IMR-90 (cell line): ENCODE data around the gene LRPAP1.
"Not testable (repeated sequence)": the region's sequence is repeated elsewhere in the genome, so short reads cannot be mapped to it uniquely, and the experiment has no call there.

Experiments
- BHLHE40 ChIP-seq: fragments of 150-350 bp; IDR thresholded peaks from 2 replicates; pipeline ENCODE4 v1.6.1; 2016; ENCODE audit warnings: mild to moderate bottlenecking, low read depth, low read length
- CTCF ChIP-seq: conservative IDR thresholded peaks from 2 replicates; pipeline ENCODE4 v1.5.1; 2012; ENCODE audit warnings: mild to moderate bottlenecking, low read depth, low read length, improper control_type of control experiment
- ELK1 ChIP-seq: fragments of 150-350 bp; IDR thresholded peaks from 2 replicates; pipeline ENCODE4 v1.6.1; 2016; ENCODE audit warnings: low read depth, mild to moderate bottlenecking, low read length, moderate library complexity, borderline replicate concordance
- FOS ChIP-seq: fragments of 150-350 bp; IDR thresholded peaks from 2 replicates; pipeline ENCODE4 v1.6.1; 2016; ENCODE audit warnings: low read depth, low read length
- MAZ ChIP-seq: IDR thresholded peaks from 2 replicates; pipeline ENCODE4 v1.6.1; 2012; ENCODE audit warnings: low read depth, mild to moderate bottlenecking, low read length, improper control_type of control experiment, moderate library complexity, borderline replicate concordance
- MXI1 ChIP-seq: IDR thresholded peaks from 2 replicates; pipeline ENCODE4 v1.6.1; 2012; ENCODE audit warnings: low read depth, mild to moderate bottlenecking, low read length, moderate library complexity, borderline replicate concordance
- POLR2A ChIP-seq: IDR thresholded peaks from 2 replicates; pipeline ENCODE4 v1.6.1; 2012; ENCODE audit warnings: mild to moderate bottlenecking, low read depth, low read length
- RAD21 ChIP-seq: IDR thresholded peaks from 2 replicates; pipeline ENCODE4 v1.6.1; 2012; ENCODE audit warnings: low read length, improper control_type of control experiment
- RCOR1 ChIP-seq: IDR thresholded peaks from 2 replicates; pipeline ENCODE4 v1.6.1; 2012; ENCODE audit warnings: mild to moderate bottlenecking, low read length, improper control_type of control experiment; ENCODE audit not compliant: insufficient replicate concordance
- RFX5 ChIP-seq: IDR thresholded peaks from 2 replicates; pipeline ENCODE4 v1.8.0; 2012; ENCODE audit warnings: low read depth, mild to moderate bottlenecking, low read length, moderate library complexity

DNA sequence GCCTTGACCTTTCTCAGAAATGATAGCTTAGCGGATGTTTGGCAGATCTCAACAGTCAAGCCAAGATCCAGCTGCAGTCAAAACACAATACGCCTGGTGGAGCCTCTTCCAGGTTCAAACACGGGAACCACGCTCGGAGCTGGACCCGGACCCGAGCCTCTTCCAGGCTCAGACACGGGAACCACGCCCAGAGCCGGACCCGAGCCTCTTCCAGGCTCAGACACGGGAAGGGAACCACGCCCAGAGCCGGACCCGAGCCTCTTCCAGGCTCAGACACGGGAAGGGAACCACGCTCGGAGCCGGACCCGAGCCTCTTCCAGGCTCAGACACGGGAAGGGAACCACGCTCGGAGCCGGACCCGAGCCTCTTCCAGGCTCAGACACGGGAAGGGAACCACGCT is 20.6 kb downstream of the LRPAP1 start:
- not testable (repeated sequence) for TF ChIP-seq POLR2A, RCOR1, CTCF, RAD21, MAZ, BHLHE40, ELK1, FOS, RFX5, MXI1
